B cell (primary cell): ENCODE measurements around the gene ADGRD1. TPM values are rescaled to one million over a fixed set of nuclear protein-coding genes. Genes with fewer than 3 reads are reported as not detected.

Experiments
- ATAC-seq: fragments of 200-7000 bp; cut with Tn5 transposase; one replicate; pipeline ENCODE4 v1.10.0; 2021; ENCODE audit warnings: low read depth, mild to moderate bottlenecking, moderate number of reproducible peaks, moderate library complexity
- CTCF ChIA-PET: fragments of 350-600 bp; sonication (Branson Sonifier 250); formaldehyde crosslinking; loops from one replicate; lab custom pipeline; 2021; ENCODE audit warnings: antibody characterized with exemption, inconsistent platforms; lab: Charles Lee
- POLR2A ChIA-PET: fragments of 350-600 bp; sonication (Branson Sonifier 250); formaldehyde crosslinking; loops from one replicate; lab custom pipeline; 2021; ENCODE audit warnings: antibody characterized with exemption; lab: Charles Lee
- DNase-seq: peaks from one replicate; pipeline ENCODE4 v3.0.0; 2013
- H2AFZ ChIP-seq: 2 replicates; pipeline ENCODE4 v1.6.1; 2012; ENCODE audit warnings: mild to moderate bottlenecking, low read depth, low read length; ENCODE audit not compliant: insufficient read depth, poor library complexity, severe bottlenecking
- H3K27ac ChIP-seq, 2 donors: 1 replicate in 1 of 2; 2 replicates in 1 of 2; pipeline ENCODE4 v1.5.1; 2012 to 2013; ENCODE audit warnings: low read length in 2 of 2, mild to moderate bottlenecking in 2 of 2, moderate library complexity in 1 of 2
- H3K27me3 ChIP-seq, 4 experiments: fragments of 200-600 bp in 1 of 4; sonication (generic) in 1 of 4; replicated peaks in 1 of 4; 1 replicate in 2 of 4; 2 replicates in 2 of 4; pipeline versions ENCODE4 v1.6.1 to v1.7.0; 2013 to 2016; ENCODE audit warnings: low read length in 3 of 4, mild to moderate bottlenecking in 2 of 4, mixed read lengths in 1 of 4, moderate library complexity in 1 of 4; ENCODE audit not compliant: insufficient read depth in 4 of 4, control insufficient read depth in 3 of 4; ENCODE audit errors: control extremely low read depth in 1 of 4
- H3K36me3 ChIP-seq, 2 experiments: replicated peaks in 1 of 2; 1 replicate in 1 of 2; 2 replicates in 1 of 2; pipeline versions ENCODE4 v1.6.1 to v1.7.1; 2013; ENCODE audit warnings: low read length in 1 of 2; ENCODE audit not compliant: insufficient read depth in 2 of 2, control insufficient read depth in 1 of 2; ENCODE audit errors: control extremely low read depth in 1 of 2, extremely low read depth in 1 of 2
- H3K4me1 ChIP-seq, 2 donors: fragments of 200-600 bp in 1 of 2; sonication (generic) in 1 of 2; 1 replicate in 1 of 2; 2 replicates in 1 of 2; pipeline versions ENCODE4 v1.5.1 to v1.6.1; 2013 to 2017; ENCODE audit warnings: low read length in 2 of 2; ENCODE audit not compliant: control insufficient read depth in 2 of 2, insufficient read depth in 2 of 2
- H3K4me2 ChIP-seq: replicated peaks from 2 replicates; pipeline ENCODE3; 2012; ENCODE audit warnings: mild to moderate bottlenecking, low read depth, low read length; ENCODE audit not compliant: poor library complexity, severe bottlenecking
- H3K4me3 ChIP-seq, 5 experiments: fragments of 200-600 bp in 1 of 5; sonication (generic) in 1 of 5; 1 replicate in 3 of 5; 2 replicates in 2 of 5; pipeline versions ENCODE4 v1.5.1 to v1.7.0; 2011 to 2016; ENCODE audit warnings: low read length in 4 of 5, mild to moderate bottlenecking in 4 of 5, low read depth in 2 of 5, control low read depth in 1 of 5, moderate library complexity in 1 of 5; ENCODE audit not compliant: insufficient read depth in 1 of 5; ENCODE audit errors: control extremely low read depth in 1 of 5, extremely low read depth in 1 of 5
- H3K79me2 ChIP-seq: fragments of 200-600 bp; sonication (generic); one replicate; pipeline ENCODE4 v1.6.0; 2016; ENCODE audit warnings: low read length; ENCODE audit not compliant: control insufficient read depth, insufficient read depth
- H3K9ac ChIP-seq: fragments of 200-600 bp; sonication (generic); 2 replicates; pipeline ENCODE4 v1.6.1; 2017; ENCODE audit warnings: mild to moderate bottlenecking, low read length, moderate library complexity
- H3K9me3 ChIP-seq, 3 donors: one replicate each; pipeline versions ENCODE4 v1.6.1 to v1.7.1; 2013; ENCODE audit warnings: low read length in 2 of 3; ENCODE audit not compliant: control insufficient read depth in 2 of 3, insufficient read depth in 1 of 3; ENCODE audit errors: control extremely low read depth in 1 of 3
- H4K20me1 ChIP-seq: 2 replicates; pipeline ENCODE4 v1.6.0; 2012; ENCODE audit warnings: mild to moderate bottlenecking, low read length; ENCODE audit not compliant: insufficient read depth, control insufficient read depth, poor library complexity, severe bottlenecking
- H3K27ac Mint-ChIP-seq: one replicate; pipeline ENCODE4 v1.8.0; 2021; ENCODE audit warnings: mixed read lengths
- H3K27me3 Mint-ChIP-seq: one replicate; pipeline ENCODE4 v1.8.0; 2021; ENCODE audit warnings: mixed read lengths
- H3K4me1 Mint-ChIP-seq: one replicate; pipeline ENCODE4 v1.8.0; 2021; ENCODE audit warnings: mixed read lengths
- H3K4me3 Mint-ChIP-seq: one replicate; pipeline ENCODE4 v1.8.0; 2021; ENCODE audit warnings: mixed read lengths
- H3K9me3 Mint-ChIP-seq: one replicate; pipeline ENCODE4 v1.8.0; 2022; ENCODE audit warnings: mixed read lengths; ENCODE audit not compliant: insufficient read depth
- CTCF ChIP-seq: fragments of 200-600 bp; IDR thresholded peaks from one replicate; pipeline ENCODE4 v1.8.0; 2022; ENCODE audit warnings: antibody characterized with exemption, mild to moderate bottlenecking
- EZH2 ChIP-seq: IDR thresholded peaks from 2 replicates; pipeline ENCODE4 v1.6.1; 2012; ENCODE audit warnings: borderline replicate concordance, low read depth, mild to moderate bottlenecking, moderate library complexity, low read length; ENCODE audit not compliant: insufficient read depth, poor library complexity, severe bottlenecking
- WGBS: methylation state at CpG from one replicate; pipeline ENCODE4 v1.1.5; 2013; ENCODE audit warnings: missing lambda C conversion rate; ENCODE audit not compliant: insufficient coverage; 5-methylcytosine and 5-hydroxymethylcytosine counted together
- intact Hi-C: fragments of 100-400 bp; cut with micrococcal nuclease; formaldehyde crosslinking; loops from one replicate; pipeline ENCODE4 v1.10.0; 2022
- polyA plus RNA-seq: library from polyadenylated mRNA; depleted of rRNA; stranded (reverse); fragments of >200 nt; gene quantifications from 2 replicates; pipeline ENCODE4 v1.2.3, GENCODE V29; 2012
- total RNA-seq, 2 donors: library from RNA; stranded (reverse); fragments of 120-200 nt in 1 of 2; gene quantifications; 1 replicate in 1 of 2; 2 replicates in 1 of 2; pipeline versions ENCODE4 v1.2.3 to v1.2.4, GENCODE V29; 2013 to 2022

The ADGRD1 gene
- total and polyA plus RNA-seq, 2 donors (not counting 1 experiment from before 2014, with no cell fraction given), result 1.1 to 2.2 TPM

GRCh38 chr12:130978785-130979184, 25.1 kb downstream of the ADGRD1 start:
- Histone ChIP-seq H3K27me3 (no peaks in the 10 kb centered on the region), H3K4me2 (peak overlapping the region; percentile 78), H3K9ac (no peak overlapping the region), H3K27ac (no peak overlapping the region), H3K4me1 (peaks cover 37 to 40% of the 10 kb centered on the region in 2 donors), H3K9me3 (peaks cover 0 to 15% (median 0%) of the 10 kb centered on the region in 3 donors), H4K20me1 (no peaks in the 10 kb centered on the region), H3K79me2 (no peaks in the 10 kb centered on the region), H3K4me3 (no peak overlapping the region), H3K36me3 (no peaks in the 10 kb centered on the region), H2AFZ (no peak overlapping the region)
- no peak overlapping the region for H3K27ac Mint-ChIP-seq
- no peaks in the 10 kb centered on the region for H3K27me3 Mint-ChIP-seq
- ChIA-PET CTCF (no interaction called here), POLR2A (no interaction called here)
- no peaks in the 10 kb centered on the region for H3K9me3 Mint-ChIP-seq
- 80% methylated on average over 9 of the region's 12 CpGs for WGBS
- no peak overlapping the region for H3K4me3 Mint-ChIP-seq
- no peak for DNase-seq
- TF ChIP-seq CTCF (no peak), EZH2 (no peak)
- intact Hi-C loops, result no loop called here
- no peak for ATAC-seq
- peaks cover 40% of the 10 kb centered on the region for H3K4me1 Mint-ChIP-seq

GRCh38 chr12:130981074-130981742, 27.5 kb downstream of the ADGRD1 start:
- ChIA-PET POLR2A (interaction anchor here (0.6 kb wide), 1 partner anchor 156 kb away, joined by 4 read pairs; no protein-coding TSS in a partner anchor), CTCF (no interaction called here)
- Histone ChIP-seq H3K79me2 (no peaks in the 10 kb centered on the region), H3K9ac (peak overlapping the region; percentile 37), H3K4me3 (peak overlapping the region in 3 of 5 experiments; percentile 3 to 34 (median 22)), H3K27me3 (no peaks in the 10 kb centered on the region), H2AFZ (peak overlapping the region; percentile 17), H3K4me2 (peak overlapping the region; percentile 66), H3K36me3 (no peaks in the 10 kb centered on the region), H3K9me3 (peaks cover 0 to 15% (median 0%) of the 10 kb centered on the region in 3 donors), H3K4me1 (peaks cover 37 to 40% of the 10 kb centered on the region in 2 donors), H3K27ac (peak overlapping the region; percentile 32 to 80), H4K20me1 (no peaks in the 10 kb centered on the region)
- 9% methylated on average over 10 of the region's 11 CpGs for WGBS
- Mint-ChIP-seq H3K27ac (peak overlapping the region; percentile 90), H3K4me1 (peaks cover 40% of the 10 kb centered on the region), H3K9me3 (no peaks in the 10 kb centered on the region), H3K4me3 (peak overlapping the region; percentile 64), H3K27me3 (no peaks in the 10 kb centered on the region)
- DNase-seq (peak; percentile 51), ATAC-seq (no peak)
- intact Hi-C loops, result loop anchor here (5.0 kb wide), 1 partner anchor 109 kb away; the partner anchor contains the start of gene RAN
- TF ChIP-seq CTCF, result no peak
